Spleen (tissue), 11 donors: ENCODE results near the gene MOCS3. TPM values are rescaled to one million over a fixed set of nuclear protein-coding genes. Genes with fewer than 3 reads are reported as not detected.

Experiments
- DNase-seq: peaks from one replicate; pipeline ENCODE4 v3.0.0-alpha.2; 2020
- H3K27ac ChIP-seq, 8 donors: fragments of 200-600 bp; sonication (generic) in 7 of 8; 1 replicate in 4 of 8; 2 replicates in 4 of 8; pipeline versions ENCODE4 v1.5.0 to v1.8.0; 2016 to 2021; ENCODE audit warnings: inconsistent platforms in 4 of 8, mild to moderate bottlenecking in 4 of 8, moderate library complexity in 1 of 8
- H3K27me3 ChIP-seq, 7 donors: fragments of 200-600 bp; sonication (generic) in 6 of 7; replicated peaks in 1 of 7; 1 replicate in 4 of 7; 2 replicates in 3 of 7; pipeline versions ENCODE4 v1.5.0 to v1.8.0; 2016 to 2021; ENCODE audit warnings: inconsistent platforms in 3 of 7, mild to moderate bottlenecking in 1 of 7
- H3K36me3 ChIP-seq, 6 donors: fragments of 200-600 bp; sonication (generic) in 5 of 6; 1 replicate in 4 of 6; 2 replicates in 2 of 6; pipeline versions ENCODE4 v1.5.0 to v1.8.0; 2016 to 2021; ENCODE audit warnings: inconsistent platforms in 2 of 6
- H3K4me1 ChIP-seq, 6 donors: fragments of 200-600 bp; sonication (generic) in 5 of 6; 1 replicate in 3 of 6; 2 replicates in 3 of 6; pipeline versions ENCODE4 v1.5.0 to v1.8.0; 2016 to 2021; ENCODE audit warnings: inconsistent platforms in 3 of 6
- H3K4me3 ChIP-seq, 8 donors: fragments of 200-600 bp; sonication (generic) in 7 of 8; 1 replicate in 4 of 8; 2 replicates in 4 of 8; pipeline versions ENCODE4 v1.5.0 to v1.8.0; 2016 to 2021; ENCODE audit warnings: inconsistent platforms in 4 of 8, mild to moderate bottlenecking in 4 of 8, moderate library complexity in 2 of 8
- H3K9me3 ChIP-seq, 8 donors: fragments of 200-600 bp; sonication (generic) in 7 of 8; 1 replicate in 4 of 8; 2 replicates in 4 of 8; pipeline versions ENCODE4 v1.5.0 to v1.8.0; 2016 to 2021; ENCODE audit warnings: inconsistent platforms in 4 of 8
- CTCF ChIP-seq, 11 experiments: fragments of 200-600 bp in 7 of 11; fragments of 450-650 bp in 4 of 11; sonication (generic) in 4 of 11; IDR thresholded peaks in 8 of 11; conservative IDR thresholded peaks in 3 of 11; 1 replicate in 7 of 11; 2 replicates in 4 of 11; pipeline versions ENCODE4 v1.4.0 to v1.8.0; 2016 to 2021; ENCODE audit warnings: antibody characterized with exemption in 11 of 11, inconsistent platforms in 4 of 11, mild to moderate bottlenecking in 1 of 11
- POLR2A ChIP-seq, 3 donors: fragments of 450-650 bp; IDR thresholded peaks; one replicate each; pipeline ENCODE4 v1.5.1; 2017; ENCODE audit warnings: antibody characterized with exemption in 3 of 3, mild to moderate bottlenecking in 1 of 3
- POLR2AphosphoS5 ChIP-seq, 3 donors: sonication (generic); formaldehyde crosslinking; IDR thresholded peaks; one replicate each; pipeline ENCODE4 v1.5.1; 2017; ENCODE audit warnings: antibody characterized with exemption in 3 of 3
- WGBS, 5 donors: extraction: QIAGEN DNeasy Blood & Tissue Kit in 3 of 5; methylation state at CpG; one replicate each; pipeline versions ENCODE4 v1.1.5 to v1.1.7; 2013 to 2018; 5-methylcytosine and 5-hydroxymethylcytosine counted together
- intact Hi-C: fragments of 100-400 bp; cut with DNase I; formaldehyde crosslinking; loops from one replicate; pipeline ENCODE4 v1.15.0; 2023; ENCODE audit warnings: low total_unique reads
- polyA plus RNA-seq, 3 donors: library from polyadenylated mRNA; stranded (reverse); fragments of 200-250 nt; gene quantifications; one replicate each; pipeline ENCODE4 v1.2.1, GENCODE V29; 2013
- total RNA-seq, 7 donors: library from RNA; depleted of rRNA in 3 of 7; stranded (reverse); fragments of >200 nt in 3 of 7; fragmentation: NEBNext Ultra II Directional in 4 of 7; extraction: Animal tissue kit (Norgen Biotek cat#: 25700) in 4 of 7; gene quantifications; one replicate each; pipeline versions ENCODE4 v1.1.0 to v1.2.1, GENCODE V29; 2016 to 2021
- donor health status: healthy with polysubstance abuse.
- donor health status: DM: no; HTN: no; CAD: no; lungs with moderate emphysema.
- donor health status: DM: no; HTN: no; CAD: no.
- donor health status: Bipolar disorder and iron deficiency.
- donor health status: healthy.
- donor health status: DM: no; HTN: no; CAD: no.
- donor health status: DM: yes; HTN: yes; CAD: no.

The MOCS3 gene
- total and polyA plus RNA-seq, 10 donors = 2.6 to 7.0 (median 4.8) TPM

- TF ChIP-seq POLR2A (IDR thresholded peaks at IDR 0.05) (no peak), POLR2AphosphoS5 (IDR thresholded peaks at IDR 0.05) (peak in 2 of 3 donors; percentile 63 to 82), CTCF (IDR thresholded peaks at IDR 0.05 in 8 of 11, conservative IDR thresholded peaks at IDR 0.05 in 3 of 11) (peak; percentile 83 to 94 (median 91))
- WGBS, 5 donors = 9 to 11% (median 10%) methylated on average over 13 of the region's 13 CpGs
- Histone ChIP-seq H3K27ac (peak overlapping the region; percentile 70 to 99 (median 99)), H3K4me1 (peaks cover 27 to 71% (median 62%) of the 10 kb centered on the region in 6 donors), H3K9me3 (no peaks in the 10 kb centered on the region), H3K4me3 (peak overlapping the region; percentile 70 to 95 (median 83)), H3K36me3 (peaks cover 0 to 51% (median 8%) of the 10 kb centered on the region in 6 donors), H3K27me3 (no peaks in the 10 kb centered on the region)
- peak; percentile 95 for DNase-seq
- intact Hi-C loops = loop anchor here (5.0 kb wide), 1 partner anchor 137 kb away; no protein-coding TSS in a partner anchor
These were observed 29.1 kb upstream of the MOCS3 start for GRCh38 chr20:50929299-50930138.

DNA sequence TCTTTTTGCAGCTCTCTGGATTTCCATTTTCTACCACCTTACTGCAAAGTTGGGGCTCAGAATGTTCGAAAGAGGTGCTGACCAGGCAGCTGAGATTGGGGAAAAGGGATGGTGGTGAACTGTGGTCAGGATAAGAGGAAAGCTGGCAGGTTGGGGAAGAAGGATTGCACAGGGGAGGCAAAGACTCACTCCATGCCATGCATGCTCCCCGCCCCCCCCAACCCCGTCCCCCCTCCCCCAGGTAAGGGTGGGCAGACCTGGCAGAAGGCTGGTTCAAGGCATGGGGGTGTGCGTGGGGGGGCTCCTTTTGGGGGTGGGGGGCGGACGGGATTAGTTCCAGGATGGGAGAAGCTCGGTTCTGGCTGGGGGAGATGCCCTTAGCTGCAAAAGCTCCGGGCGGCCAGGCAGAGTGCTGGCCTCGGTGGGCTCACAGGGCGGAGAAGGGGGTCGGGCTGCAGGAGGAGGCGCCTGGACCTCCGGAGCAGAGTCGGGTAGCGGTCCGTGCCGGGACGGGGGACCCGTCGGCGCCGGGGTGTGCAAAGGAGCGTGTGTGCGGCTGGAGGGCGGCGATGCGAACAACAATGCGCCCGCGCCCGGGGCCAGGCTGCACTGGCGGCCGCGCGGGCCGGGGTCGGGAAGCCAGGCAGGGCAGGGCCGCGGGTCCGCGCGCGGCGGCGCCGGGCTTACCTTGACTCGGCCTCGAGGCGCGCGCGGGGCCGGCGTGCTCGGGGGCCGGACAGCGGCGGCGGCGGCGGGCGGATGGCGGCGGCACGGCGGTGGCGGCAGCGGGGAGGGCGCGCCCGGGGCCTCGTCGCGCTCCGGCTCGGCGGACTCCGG is 28.3 kb upstream of the MOCS3 start:
- Histone ChIP-seq H3K9me3 (no peaks in the 10 kb centered on the region), H3K27ac (peak overlapping the region; percentile 70 to 99 (median 99)), H3K4me1 (peaks cover 21 to 62% (median 54%) of the 10 kb centered on the region in 6 donors), H3K27me3 (no peaks in the 10 kb centered on the region), H3K4me3 (peak overlapping the region; percentile 70 to 95 (median 83)), H3K36me3 (peaks cover 0 to 54% (median 16%) of the 10 kb centered on the region in 6 donors)
- DNase-seq = peak; percentile 91
- WGBS, 5 donors = 0 to 1% (median 0%) methylated on average over 14 to 79 of the region's 79 CpGs
- no peak for TF ChIP-seq POLR2AphosphoS5 (IDR thresholded peaks at IDR 0.05)
- no peak for TF ChIP-seq CTCF (IDR thresholded peaks at IDR 0.05 in 8 of 11, conservative IDR thresholded peaks at IDR 0.05 in 3 of 11)
- no peak for TF ChIP-seq POLR2A (IDR thresholded peaks at IDR 0.05)
- intact Hi-C loops = no loop called here

DNA sequence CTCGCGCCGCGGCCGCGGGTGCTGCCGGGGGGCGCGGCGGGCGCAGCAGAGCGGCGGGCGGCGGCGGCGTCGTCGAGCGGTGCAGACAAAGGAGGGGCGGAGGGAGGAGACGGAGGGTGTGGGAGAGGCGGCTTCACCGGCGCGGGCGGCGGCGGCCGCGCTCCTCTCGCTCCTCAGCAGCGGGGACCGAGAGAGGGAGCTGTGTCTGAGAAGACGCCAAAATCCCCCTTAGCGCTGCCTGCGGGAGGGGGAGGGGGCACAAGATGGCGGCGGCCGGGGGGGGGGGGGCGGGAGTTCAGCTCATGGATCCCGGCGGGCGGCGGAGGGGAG is 27.7 kb upstream of the MOCS3 start:
- Histone ChIP-seq H3K27ac (peak overlapping the region; percentile 99 to 100 (median 99)), H3K4me3 (peak overlapping the region; percentile 45 to 95 (median 70)), H3K36me3 (peaks cover 0 to 54% (median 22%) of the 10 kb centered on the region in 6 donors), H3K27me3 (no peaks in the 10 kb centered on the region), H3K9me3 (no peaks in the 10 kb centered on the region), H3K4me1 (peaks cover 15 to 56% (median 48%) of the 10 kb centered on the region in 6 donors)
- intact Hi-C loops = no loop called here
- no peak for DNase-seq
- TF ChIP-seq POLR2A (IDR thresholded peaks at IDR 0.05) (no peak), CTCF (IDR thresholded peaks at IDR 0.05 in 8 of 11, conservative IDR thresholded peaks at IDR 0.05 in 3 of 11) (no peak), POLR2AphosphoS5 (IDR thresholded peaks at IDR 0.05) (no peak)
- 0 to 3% (median 0%) methylated on average over 3 to 40 of the region's 45 CpGs for WGBS, 5 donors
